Retinal pigment epithelial cell (primary cell): ENCODE results near the gene SF3B5.
A peak's percentile ranks its signal among the peaks of the same experiment; 100 is the strongest.

Source experiments
- DNase-seq: peaks from one replicate; pipeline ENCODE4 v3.0.0-alpha.2; 2010; ENCODE audit warnings: low read depth
- H3K4me3 ChIP-seq: 2 replicates; pipeline ENCODE4 v1.5.1; 2011; ENCODE audit warnings: mild to moderate bottlenecking, low read length, control low read depth, moderate library complexity
- TF ChIP-seq, protein P1 (sequence below): conservative IDR thresholded peaks from 2 replicates; pipeline ENCODE4 v1.5.1; 2011; ENCODE audit warnings: low read depth, low read length, control low read depth, inconsistent platforms

SF3B5 gene

DNA sequence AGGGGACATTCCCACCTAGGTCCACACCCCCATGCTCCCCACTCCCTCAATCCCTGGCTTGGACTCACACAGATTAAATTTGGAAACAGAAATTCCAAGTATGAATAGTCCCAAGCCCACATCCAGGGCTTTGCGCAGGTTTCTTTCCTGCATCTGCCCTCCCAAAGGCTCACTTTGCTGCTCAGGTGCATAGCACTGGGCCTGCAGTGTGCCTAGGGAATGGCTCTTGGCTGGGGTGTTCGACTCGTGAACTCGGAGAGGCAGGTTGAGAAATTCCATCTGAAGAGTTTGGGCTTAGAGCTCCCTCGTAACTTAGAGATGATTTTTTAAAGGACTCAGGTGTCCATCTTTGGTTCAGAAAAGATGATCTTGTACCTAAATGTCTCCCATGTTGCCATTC lies 14.8 kb upstream of the SF3B5 start:
- TF ChIP-seq, protein P1, sequence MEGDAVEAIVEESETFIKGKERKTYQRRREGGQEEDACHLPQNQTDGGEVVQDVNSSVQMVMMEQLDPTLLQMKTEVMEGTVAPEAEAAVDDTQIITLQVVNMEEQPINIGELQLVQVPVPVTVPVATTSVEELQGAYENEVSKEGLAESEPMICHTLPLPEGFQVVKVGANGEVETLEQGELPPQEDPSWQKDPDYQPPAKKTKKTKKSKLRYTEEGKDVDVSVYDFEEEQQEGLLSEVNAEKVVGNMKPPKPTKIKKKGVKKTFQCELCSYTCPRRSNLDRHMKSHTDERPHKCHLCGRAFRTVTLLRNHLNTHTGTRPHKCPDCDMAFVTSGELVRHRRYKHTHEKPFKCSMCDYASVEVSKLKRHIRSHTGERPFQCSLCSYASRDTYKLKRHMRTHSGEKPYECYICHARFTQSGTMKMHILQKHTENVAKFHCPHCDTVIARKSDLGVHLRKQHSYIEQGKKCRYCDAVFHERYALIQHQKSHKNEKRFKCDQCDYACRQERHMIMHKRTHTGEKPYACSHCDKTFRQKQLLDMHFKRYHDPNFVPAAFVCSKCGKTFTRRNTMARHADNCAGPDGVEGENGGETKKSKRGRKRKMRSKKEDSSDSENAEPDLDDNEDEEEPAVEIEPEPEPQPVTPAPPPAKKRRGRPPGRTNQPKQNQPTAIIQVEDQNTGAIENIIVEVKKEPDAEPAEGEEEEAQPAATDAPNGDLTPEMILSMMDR, result no peak
- no peak for DNase-seq
- H3K4me3 ChIP-seq, result peak overlapping the region; percentile 23

DNA sequence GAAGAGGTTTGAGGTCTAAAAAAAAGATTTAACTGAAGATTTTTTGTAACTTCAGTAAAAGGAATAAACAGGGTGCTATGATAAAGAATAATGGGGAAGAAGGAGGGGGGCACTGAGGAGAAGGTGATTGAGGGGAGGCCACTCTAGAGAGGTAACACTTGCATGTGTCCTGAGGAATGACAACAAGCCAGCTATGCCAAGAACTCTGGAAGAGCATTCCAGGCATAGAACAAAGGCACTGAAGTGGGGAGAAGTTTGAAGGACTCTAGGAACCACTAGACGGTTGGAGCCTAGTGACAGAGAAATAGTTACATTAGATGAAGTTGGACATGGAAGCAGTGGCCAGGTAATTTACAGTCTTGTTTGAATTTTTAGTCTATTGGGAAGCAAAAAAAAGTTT lies 10.8 kb upstream of the SF3B5 start:
- TF ChIP-seq, protein P1, result no peak
- no peak for DNase-seq
- no peak overlapping the region for H3K4me3 ChIP-seq

DNA sequence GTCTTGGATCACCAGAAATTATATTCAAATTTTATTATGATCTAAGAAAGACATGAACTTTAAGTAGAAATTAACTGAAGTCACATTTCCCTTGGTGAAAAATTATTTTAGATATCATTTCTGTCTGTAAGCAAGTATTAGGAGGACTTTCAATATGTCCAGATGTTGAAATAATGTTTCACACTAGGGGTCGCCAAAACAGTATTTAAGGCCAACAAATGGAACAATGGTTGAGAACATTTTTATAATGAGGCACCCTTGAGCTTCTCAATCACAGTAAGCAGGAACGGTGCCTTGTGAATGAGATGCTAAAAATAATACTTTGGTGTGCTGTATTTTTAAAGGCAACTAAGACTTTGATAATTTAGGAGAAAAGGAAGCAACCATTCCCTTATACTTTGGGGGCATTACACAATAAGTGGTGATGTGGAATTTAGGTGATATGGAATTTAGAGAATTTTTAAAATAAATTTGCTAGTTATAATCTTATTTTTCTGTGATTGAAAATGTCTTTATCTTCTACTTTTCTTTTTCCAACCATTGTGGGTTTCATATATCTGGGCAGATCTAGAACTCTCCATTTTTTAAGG lies 9.6 kb upstream of the SF3B5 start:
- TF ChIP-seq, protein P1, result peak; percentile 70
- no peak overlapping the region for H3K4me3 ChIP-seq
- DNase-seq, result peak; percentile 46

DNA sequence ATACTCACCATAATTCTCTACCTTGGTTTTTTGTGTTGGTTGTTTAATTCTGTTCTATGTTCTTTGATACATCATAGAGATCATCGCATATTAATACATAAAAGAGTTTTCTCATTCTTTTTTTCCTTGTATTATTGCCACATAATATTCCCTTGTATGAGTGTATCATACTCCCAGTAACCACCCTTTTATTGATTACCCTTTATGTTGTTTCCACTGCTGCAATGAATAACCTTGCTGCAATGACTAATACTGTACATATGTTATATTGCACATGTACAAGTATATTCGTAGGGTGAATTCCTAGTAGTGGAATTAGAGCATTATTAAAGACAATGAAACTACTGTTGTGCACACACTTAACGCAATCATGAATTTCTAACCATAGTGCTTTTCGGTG lies 9.1 kb upstream of the SF3B5 start:
- no peak for DNase-seq
- no peak overlapping the region for H3K4me3 ChIP-seq
- TF ChIP-seq, protein P1, result no peak

DNA sequence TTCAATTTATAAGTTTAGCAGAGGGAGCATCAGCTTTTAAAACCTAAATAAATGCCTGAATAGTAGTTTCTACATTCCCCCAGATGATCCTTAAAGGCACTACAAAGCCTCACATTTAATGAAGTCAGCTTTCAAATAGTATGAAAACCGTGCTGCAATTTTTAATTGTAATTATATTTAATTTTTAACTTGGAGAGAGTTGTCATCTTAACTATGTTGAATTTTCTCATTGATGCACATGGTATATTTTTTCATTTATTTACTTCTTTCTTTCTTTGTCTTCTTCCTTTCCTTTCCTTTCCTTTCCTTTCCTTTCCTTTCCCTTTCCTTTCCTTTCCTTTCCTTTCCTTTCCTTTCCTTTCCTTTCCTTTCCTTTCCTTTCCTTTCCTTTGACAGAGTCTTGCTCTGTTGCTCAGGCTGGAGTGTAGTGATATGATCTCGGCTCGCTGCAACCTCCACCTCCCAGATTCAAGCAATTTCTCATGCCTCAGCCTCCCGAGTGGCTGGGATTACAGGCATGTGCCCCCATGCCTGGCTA lies 7.7 kb upstream of the SF3B5 start:
- TF ChIP-seq, protein P1, result no peak
- no peak for DNase-seq
- no peak overlapping the region for H3K4me3 ChIP-seq

DNA sequence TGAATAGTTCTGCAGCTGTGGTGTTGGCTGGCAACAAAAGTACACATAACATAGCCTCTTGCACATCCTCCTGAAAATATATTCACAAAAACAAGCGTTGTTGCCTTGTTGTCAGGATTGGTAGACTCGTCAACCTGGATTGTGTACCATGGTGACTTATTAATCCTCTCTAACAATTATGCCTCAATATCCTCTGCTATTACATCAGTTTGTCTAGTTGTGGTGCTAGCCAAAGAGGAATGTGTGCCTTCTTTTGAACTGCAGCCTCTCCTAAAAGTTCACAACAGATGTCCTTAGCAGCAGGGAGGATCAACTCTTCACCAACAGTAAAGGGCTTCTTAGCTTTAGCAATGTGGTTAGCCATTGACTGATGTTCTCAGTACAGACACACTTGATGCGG lies 3.6 kb upstream of the SF3B5 start:
- DNase-seq, result no peak
- TF ChIP-seq, protein P1, result no peak
- H3K4me3 ChIP-seq, result no peak overlapping the region

DNA sequence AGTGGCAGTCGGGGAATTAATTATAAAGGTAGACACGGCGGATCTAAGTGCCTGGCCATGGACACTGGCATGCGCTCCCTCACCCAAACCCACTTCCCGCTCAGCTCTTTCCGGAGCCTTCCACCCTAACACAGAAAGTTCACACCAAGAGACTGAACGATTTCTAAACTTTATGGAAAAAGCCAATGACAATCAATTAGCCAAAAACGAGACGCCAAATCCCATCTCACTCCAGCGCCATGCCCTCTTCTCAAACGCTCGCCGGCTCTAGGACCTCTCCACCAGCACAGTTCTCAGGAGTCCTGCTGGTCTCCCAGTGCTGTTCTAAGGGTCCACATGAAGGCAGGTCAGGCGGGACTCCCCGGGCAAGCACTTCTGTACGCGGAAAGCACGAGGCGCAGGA lies 641 bp downstream of the SF3B5 start:
- TF ChIP-seq, protein P1, result no peak
- no peak for DNase-seq
- H3K4me3 ChIP-seq, result peak overlapping the region; percentile 99
